Measurements from ENCODE around the gene MT1G.
"Not testable (repeated sequence)": the region's sequence is repeated elsewhere in the genome, so short reads cannot be mapped to it uniquely, and the experiment has no call there.

MT1G gene

DNA sequence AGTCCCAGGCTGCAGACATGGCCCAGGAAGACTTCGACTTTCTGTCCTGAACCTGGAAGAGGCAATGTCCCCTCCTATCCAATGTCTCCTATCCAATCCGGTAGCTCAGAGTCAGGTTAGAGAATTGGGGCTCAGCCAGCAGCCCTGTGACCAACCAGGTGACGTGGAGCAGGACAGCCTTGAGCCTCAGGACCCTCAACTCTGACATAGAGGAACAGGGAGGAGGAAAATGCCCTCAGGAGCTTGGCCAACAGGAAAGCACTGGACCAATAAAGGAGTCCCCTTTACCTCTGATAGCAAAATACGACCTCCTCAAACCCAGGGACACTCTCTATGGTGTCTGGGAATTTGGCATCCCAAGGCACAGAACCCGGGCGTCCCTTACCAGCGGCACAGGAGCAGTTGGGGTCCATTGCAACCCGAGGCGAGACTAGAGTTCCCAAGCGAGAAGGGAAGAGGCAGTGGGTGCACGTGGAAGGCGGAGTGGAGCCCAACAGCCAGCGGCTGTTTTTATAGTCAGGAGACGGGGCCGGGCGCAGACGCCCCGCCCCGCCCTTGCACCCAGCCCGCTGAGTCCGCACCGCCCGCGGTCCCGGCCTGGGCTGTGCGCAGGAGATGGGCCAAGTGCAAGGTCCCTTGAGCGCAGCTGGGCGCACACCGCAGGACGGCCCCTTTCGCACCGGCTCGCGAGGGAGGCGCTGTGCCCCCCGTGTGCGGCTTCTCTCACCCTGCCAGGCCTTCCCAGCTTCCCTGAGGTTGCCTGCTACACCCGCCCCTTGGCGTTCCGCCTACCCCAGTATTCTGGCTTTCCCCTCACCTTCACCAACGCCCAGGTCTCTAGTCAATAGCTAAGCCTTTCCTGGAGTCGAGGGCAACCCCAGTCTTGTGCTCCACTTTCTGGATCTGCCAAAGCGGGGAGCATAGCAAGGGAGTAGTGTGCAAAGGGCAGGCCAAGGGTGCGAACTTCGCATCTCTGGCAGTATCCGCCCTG is at the start of gene MT1G:
MT1G (minus strand) TSS at position 485 of the 991 bp plus-strand sequence; CDS start at position 413, 72 bp downstream.
- peaks cover 17% of the 10 kb centered on the region for H3K4me1 ChIP-seq (ENCODE audit: control insufficient read depth, insufficient read depth, low read length)

DNA sequence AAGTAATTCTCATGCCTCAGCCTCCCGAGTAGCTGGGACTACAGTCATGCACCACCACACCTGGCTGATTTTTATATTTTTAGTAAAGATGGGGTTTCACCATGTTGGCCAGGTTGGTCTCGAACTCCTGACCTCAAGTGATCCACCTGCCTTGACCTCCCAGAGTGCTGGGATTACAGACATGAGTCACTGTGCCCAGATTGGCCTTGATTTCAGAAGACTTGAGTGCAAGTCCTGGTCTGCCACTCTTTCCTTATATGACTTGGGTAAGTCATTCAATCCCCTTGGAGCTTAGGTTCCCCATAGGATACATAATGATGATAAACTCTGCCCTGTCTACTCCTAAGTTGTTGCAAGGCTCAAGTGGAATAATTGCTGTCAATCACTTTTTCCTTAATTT is 49.7 kb upstream of the MT1G start:
- not testable (repeated sequence) for H3K9ac ChIP-seq (ENCODE audit: low read depth, low read length); H3K27me3 ChIP-seq (ENCODE audit: control insufficient read depth, insufficient read depth, low read length)

More for the DNA sequence above, at the start of gene MT1G:
- Histone ChIP-seq H3K27ac (ENCODE audit: low read depth, low read length) (no peak within 1 kb of the TSS), H3K27me3 (ENCODE audit: control insufficient read depth, insufficient read depth, low read length) (peaks cover 100% of the 10 kb centered on the region), H3K36me3 (ENCODE audit: control insufficient read depth, insufficient read depth, low read length) (no peaks in the 10 kb centered on the region), H3K9me3 (ENCODE audit: control insufficient read depth, insufficient read depth, low read length) (no peaks in the 10 kb centered on the region), H3K4me3 (ENCODE audit: low read depth, low read length) (peak within 1 kb of the TSS; percentile 51), H3K9ac (ENCODE audit: low read depth, low read length) (no peak within 1 kb of the TSS)

DNA sequence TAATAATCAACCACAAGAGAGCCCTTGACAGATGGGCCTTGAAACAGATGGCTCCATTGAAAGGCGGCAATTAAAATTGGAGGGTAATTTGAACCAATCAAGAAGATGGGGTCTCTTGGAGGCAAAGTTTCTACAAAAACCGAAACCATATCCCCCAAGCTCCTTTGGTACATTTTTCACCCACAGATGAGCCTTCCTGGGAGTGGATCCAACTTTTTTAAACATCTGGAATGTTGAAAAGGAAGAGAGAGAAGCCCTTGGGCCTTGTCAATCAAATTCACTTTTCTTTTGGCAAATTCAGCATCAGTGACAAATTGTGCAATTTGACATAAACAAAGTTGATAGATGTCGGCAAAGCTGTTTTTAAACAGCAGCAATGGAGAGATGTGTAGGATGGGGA is 48.9 kb upstream of the MT1G start:
- no peaks in the 10 kb centered on the region for H3K9me3 ChIP-seq (ENCODE audit: control insufficient read depth, insufficient read depth, low read length)
- no peaks in the 10 kb centered on the region for H3K36me3 ChIP-seq (ENCODE audit: control insufficient read depth, insufficient read depth, low read length)
- H3K4me1 ChIP-seq (ENCODE audit: control insufficient read depth, insufficient read depth, low read length): peaks cover 7% of the 10 kb centered on the region; the same call in 1 of the 2 replicates
- H3K9ac ChIP-seq (ENCODE audit: low read depth, low read length): no peak overlapping the region
- no peak overlapping the region for H3K4me3 ChIP-seq (ENCODE audit: low read depth, low read length)
- no peak overlapping the region for H3K27ac ChIP-seq (ENCODE audit: low read depth, low read length)
- H3K27me3 ChIP-seq (ENCODE audit: control insufficient read depth, insufficient read depth, low read length): no peaks in the 10 kb centered on the region; the same call in 1 of the 2 replicates

More for the DNA sequence above, 49.7 kb upstream of the MT1G start:
- not testable (repeated sequence) for H3K4me1 ChIP-seq (ENCODE audit: control insufficient read depth, insufficient read depth, low read length); H3K9me3 ChIP-seq (ENCODE audit: control insufficient read depth, insufficient read depth, low read length); H3K27ac ChIP-seq (ENCODE audit: low read depth, low read length); H3K36me3 ChIP-seq (ENCODE audit: control insufficient read depth, insufficient read depth, low read length); H3K4me3 ChIP-seq (ENCODE audit: low read depth, low read length)

DNA sequence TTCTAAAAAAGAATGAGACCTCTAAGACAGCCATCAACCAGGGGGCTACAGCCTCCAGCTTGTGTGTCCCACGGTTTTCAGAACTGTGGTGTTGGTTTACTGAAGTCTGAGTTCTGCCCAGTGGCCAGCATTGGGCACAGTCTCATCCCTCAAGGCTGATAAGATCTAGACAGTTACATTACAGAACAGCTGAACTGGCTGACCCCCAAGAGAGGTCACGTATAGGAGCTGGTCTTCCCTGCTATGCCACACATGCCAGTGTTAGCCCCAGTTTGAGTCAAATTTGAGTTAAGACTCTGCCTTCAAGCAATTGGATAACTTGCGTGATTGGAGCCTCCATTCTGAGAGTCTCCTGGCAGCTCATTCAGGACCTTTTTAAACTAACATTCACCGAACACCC is 47.3 kb upstream of the MT1G start:
- Histone ChIP-seq H3K9me3 (ENCODE audit: control insufficient read depth, insufficient read depth, low read length) (no peaks in the 10 kb centered on the region), H3K4me1 (ENCODE audit: control insufficient read depth, insufficient read depth, low read length) (peaks cover 7% of the 10 kb centered on the region; the same call in 1 of the 2 replicates), H3K27ac (ENCODE audit: low read depth, low read length) (no peak overlapping the region), H3K27me3 (ENCODE audit: control insufficient read depth, insufficient read depth, low read length) (no peaks in the 10 kb centered on the region), H3K36me3 (ENCODE audit: control insufficient read depth, insufficient read depth, low read length) (no peaks in the 10 kb centered on the region), H3K9ac (ENCODE audit: low read depth, low read length) (no peak overlapping the region), H3K4me3 (ENCODE audit: low read depth, low read length) (no peak overlapping the region)

DNA sequence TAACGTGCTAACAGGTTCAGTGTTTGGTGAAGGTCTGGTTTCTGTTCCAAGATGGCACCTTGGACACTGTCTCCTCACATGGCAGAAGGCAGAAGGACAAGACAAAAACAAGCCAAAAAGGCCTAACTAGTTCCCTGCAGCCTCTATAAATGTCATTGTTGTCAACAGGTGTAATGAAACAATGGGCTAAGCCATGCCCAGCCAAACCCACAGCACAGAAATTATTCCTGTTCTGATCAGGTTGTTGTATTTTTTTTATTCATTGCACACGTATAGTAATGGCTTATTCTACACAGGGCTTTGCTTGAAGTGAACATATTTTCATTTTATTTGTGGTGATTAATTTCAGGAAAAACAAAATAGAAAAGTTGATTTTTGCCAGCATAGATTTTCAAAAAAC is 45.9 kb upstream of the MT1G start:
- Histone ChIP-seq H3K9me3 (ENCODE audit: control insufficient read depth, insufficient read depth, low read length) (no peaks in the 10 kb centered on the region), H3K36me3 (ENCODE audit: control insufficient read depth, insufficient read depth, low read length) (no peaks in the 10 kb centered on the region), H3K27ac (ENCODE audit: low read depth, low read length) (no peak overlapping the region), H3K4me3 (ENCODE audit: low read depth, low read length) (no peak overlapping the region), H3K9ac (ENCODE audit: low read depth, low read length) (no peak overlapping the region), H3K4me1 (ENCODE audit: control insufficient read depth, insufficient read depth, low read length) (peaks cover 7% of the 10 kb centered on the region), H3K27me3 (ENCODE audit: control insufficient read depth, insufficient read depth, low read length) (no peaks in the 10 kb centered on the region)

DNA sequence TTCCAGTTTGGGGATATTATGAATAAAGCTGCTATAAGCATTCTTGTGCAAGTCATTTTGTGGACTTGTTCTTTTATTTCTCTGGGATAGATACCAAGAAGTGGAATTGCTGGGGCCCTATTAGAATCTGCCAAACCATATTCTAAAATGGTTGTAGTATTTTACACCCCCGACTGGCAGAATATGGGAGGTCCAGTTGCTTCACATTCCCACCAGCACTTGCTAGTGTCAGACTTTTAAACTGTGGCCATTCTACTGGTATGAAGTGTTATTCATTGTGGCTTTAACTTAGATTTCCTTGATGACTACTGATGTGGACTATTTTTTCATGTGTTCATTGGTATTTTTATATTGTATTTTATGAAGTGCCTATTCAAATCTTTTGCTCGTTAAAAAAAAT is 44.0 kb upstream of the MT1G start:
- H3K4me1 ChIP-seq (ENCODE audit: control insufficient read depth, insufficient read depth, low read length): peaks cover 14% of the 10 kb centered on the region
- H3K9me3 ChIP-seq (ENCODE audit: control insufficient read depth, insufficient read depth, low read length): no peaks in the 10 kb centered on the region
- H3K36me3 ChIP-seq (ENCODE audit: control insufficient read depth, insufficient read depth, low read length): no peaks in the 10 kb centered on the region
- no peak overlapping the region for H3K4me3 ChIP-seq (ENCODE audit: low read depth, low read length)
- no peak overlapping the region for H3K27ac ChIP-seq (ENCODE audit: low read depth, low read length)
- no peak overlapping the region for H3K9ac ChIP-seq (ENCODE audit: low read depth, low read length)
- no peaks in the 10 kb centered on the region for H3K27me3 ChIP-seq (ENCODE audit: control insufficient read depth, insufficient read depth, low read length)

DNA sequence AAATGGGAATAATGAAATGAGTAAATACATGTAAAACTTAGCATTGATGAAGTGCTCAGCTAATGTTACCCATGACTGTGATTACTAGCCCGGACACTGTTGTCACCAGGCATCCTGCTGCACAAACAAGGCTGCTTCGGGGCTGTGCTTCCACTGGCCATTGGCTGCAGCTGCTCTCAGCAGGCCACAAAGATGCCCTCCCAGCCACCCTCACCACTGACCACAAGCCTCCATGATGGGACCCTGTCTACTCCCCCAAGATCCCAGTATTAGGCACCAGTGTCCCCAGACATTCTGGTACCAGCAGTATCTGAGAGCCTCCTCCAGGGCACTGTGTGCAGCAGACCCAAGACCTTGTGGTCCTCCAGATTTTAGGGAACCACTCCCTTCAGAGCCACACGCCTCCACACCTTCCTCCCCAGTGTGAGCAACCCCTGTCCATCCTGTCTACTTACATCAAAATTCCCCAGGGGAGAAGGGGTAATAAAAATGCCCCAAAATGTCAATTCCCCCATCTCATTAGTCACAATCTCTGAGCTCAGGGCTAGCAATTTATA is 42.4 kb upstream of the MT1G start:
- no peaks in the 10 kb centered on the region for H3K27me3 ChIP-seq (ENCODE audit: control insufficient read depth, insufficient read depth, low read length)
- H3K4me1 ChIP-seq (ENCODE audit: control insufficient read depth, insufficient read depth, low read length): peaks cover 7% of the 10 kb centered on the region
- H3K9ac ChIP-seq (ENCODE audit: low read depth, low read length): no peak overlapping the region
- no peaks in the 10 kb centered on the region for H3K9me3 ChIP-seq (ENCODE audit: control insufficient read depth, insufficient read depth, low read length)
- H3K4me3 ChIP-seq (ENCODE audit: low read depth, low read length): no peak overlapping the region
- no peak overlapping the region for H3K27ac ChIP-seq (ENCODE audit: low read depth, low read length)
- H3K36me3 ChIP-seq (ENCODE audit: control insufficient read depth, insufficient read depth, low read length): no peaks in the 10 kb centered on the region

DNA sequence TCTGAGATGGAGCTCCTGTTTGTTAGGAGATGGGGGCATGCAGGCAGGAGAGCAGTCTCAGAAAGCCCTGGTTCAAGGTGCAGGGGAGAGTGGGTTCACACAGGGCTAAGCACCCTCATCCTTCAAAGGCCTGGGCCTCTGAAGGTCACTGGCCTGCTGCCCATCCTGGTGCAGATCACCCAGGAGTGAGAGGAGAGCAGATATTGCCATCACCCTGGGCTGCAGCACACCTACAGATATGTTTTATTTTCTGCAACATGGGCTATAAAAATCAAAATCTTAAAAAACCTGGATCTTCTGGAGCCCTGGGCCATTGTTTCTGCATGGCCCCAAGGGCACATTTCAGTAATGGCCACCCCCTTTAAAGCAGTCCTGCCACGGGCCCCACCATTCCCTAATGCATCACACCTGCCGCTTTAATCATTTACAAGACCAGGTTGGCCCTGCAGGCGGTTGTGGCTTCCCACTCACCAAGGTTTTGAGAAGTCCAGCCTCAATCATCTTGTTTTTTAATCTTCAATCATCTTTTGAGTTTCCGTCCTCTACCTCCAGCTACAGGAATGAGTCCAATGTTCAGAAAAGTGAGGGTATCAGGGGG is 41.7 kb upstream of the MT1G start:
- H3K36me3 ChIP-seq (ENCODE audit: control insufficient read depth, insufficient read depth, low read length): no peaks in the 10 kb centered on the region
- peaks cover 7% of the 10 kb centered on the region for H3K4me1 ChIP-seq (ENCODE audit: control insufficient read depth, insufficient read depth, low read length)
- H3K27ac ChIP-seq (ENCODE audit: low read depth, low read length): no peak overlapping the region
- H3K27me3 ChIP-seq (ENCODE audit: control insufficient read depth, insufficient read depth, low read length): no peaks in the 10 kb centered on the region
- no peak overlapping the region for H3K4me3 ChIP-seq (ENCODE audit: low read depth, low read length)
- H3K9me3 ChIP-seq (ENCODE audit: control insufficient read depth, insufficient read depth, low read length): no peaks in the 10 kb centered on the region
- H3K9ac ChIP-seq (ENCODE audit: low read depth, low read length): no peak overlapping the region

DNA sequence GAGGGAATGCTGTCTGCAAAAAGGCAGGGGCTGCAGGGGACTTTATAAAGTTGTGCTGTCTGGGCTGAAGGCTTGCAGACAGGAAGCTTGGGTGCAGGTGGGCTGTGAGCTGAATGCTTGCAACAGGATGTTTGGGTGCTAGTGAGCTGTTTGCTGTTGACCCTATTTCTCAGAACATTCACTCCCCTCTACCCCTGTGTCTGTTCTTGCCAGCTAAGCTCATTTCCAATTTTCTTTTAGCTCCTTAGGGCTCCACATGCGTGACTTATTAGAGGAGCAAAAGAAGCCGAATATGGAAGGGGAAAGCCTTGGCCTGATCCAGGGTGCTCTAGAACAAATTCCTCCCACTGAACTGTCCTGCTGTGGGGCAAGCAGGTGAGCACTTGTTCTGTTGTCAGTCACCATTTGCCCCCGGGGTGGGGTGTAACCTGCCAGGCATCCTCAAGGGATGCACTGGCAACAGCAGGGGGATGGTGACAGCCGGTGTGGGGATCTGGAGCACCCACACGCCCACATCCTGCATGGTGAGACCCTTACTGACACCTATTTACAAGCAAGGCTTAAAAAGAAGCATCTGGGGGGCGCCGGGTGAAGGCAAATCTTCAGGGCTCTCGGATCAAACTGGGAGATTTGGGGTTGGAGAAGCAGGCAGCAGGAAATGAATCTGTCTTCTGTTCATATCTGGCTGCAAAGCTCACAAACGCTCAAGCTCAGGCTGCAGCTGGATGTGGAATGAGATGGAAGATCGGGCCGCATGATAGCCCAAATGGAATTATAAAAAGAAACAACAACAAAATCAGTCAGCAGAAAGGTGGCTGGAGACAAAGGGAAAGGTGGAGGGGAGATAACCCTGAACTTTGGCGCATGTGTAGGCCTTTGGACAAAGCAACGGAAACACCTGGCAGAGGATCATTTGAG is 40.9 kb upstream of the MT1G start:
- no peak overlapping the region for H3K27ac ChIP-seq (ENCODE audit: low read depth, low read length)
- H3K27me3 ChIP-seq (ENCODE audit: control insufficient read depth, insufficient read depth, low read length): no peaks in the 10 kb centered on the region
- no peaks in the 10 kb centered on the region for H3K36me3 ChIP-seq (ENCODE audit: control insufficient read depth, insufficient read depth, low read length)

DNA sequence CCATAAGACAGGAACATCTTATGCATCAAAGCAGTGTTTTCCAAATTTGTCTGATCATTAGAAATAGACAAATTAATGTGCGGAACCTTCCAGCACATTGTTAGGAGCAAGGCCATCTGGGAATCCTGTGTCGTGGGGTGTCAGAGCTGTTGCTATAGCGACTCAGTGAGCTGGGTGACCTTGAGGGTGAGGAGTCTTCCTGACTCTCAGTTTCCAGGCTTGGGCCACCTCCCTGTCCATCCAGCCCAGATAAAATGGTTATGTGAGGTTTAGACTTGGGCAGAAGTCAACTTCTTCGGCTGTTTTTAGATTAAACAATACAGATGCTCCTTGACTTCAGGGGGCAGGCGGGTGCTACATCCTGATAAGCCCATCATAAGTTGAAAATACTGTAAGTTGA is 35.0 kb upstream of the MT1G start:
- H3K27ac ChIP-seq (ENCODE audit: low read depth, low read length): no peak overlapping the region
- H3K27me3 ChIP-seq (ENCODE audit: control insufficient read depth, insufficient read depth, low read length): no peaks in the 10 kb centered on the region
- H3K4me3 ChIP-seq (ENCODE audit: low read depth, low read length): no peak overlapping the region
- H3K36me3 ChIP-seq (ENCODE audit: control insufficient read depth, insufficient read depth, low read length): no peaks in the 10 kb centered on the region
- H3K4me1 ChIP-seq (ENCODE audit: control insufficient read depth, insufficient read depth, low read length): peaks cover 8% of the 10 kb centered on the region
- no peak overlapping the region for H3K9ac ChIP-seq (ENCODE audit: low read depth, low read length)
- no peaks in the 10 kb centered on the region for H3K9me3 ChIP-seq (ENCODE audit: control insufficient read depth, insufficient read depth, low read length)

More for the DNA sequence above, 40.9 kb upstream of the MT1G start:
- Histone ChIP-seq H3K9ac (ENCODE audit: low read depth, low read length) (no peak overlapping the region), H3K9me3 (ENCODE audit: control insufficient read depth, insufficient read depth, low read length) (no peaks in the 10 kb centered on the region), H3K4me3 (ENCODE audit: low read depth, low read length) (no peak overlapping the region), H3K4me1 (ENCODE audit: control insufficient read depth, insufficient read depth, low read length) (peaks cover 7% of the 10 kb centered on the region)

Data from HUES48 (cell line).